Heart left ventricle (tissue), 13 donors: Measurements from ENCODE around the gene ADGRF3.
"Not testable (repeated sequence)": the region's sequence is repeated elsewhere in the genome, so short reads cannot be mapped to it uniquely, and the experiment has no call there.

ENCODE experiments used
- POLR2A ChIP-seq, 2 donors: fragments of 450-650 bp; IDR thresholded peaks; one replicate each; pipeline ENCODE4 v1.6.1; 2017; ENCODE audit warnings: antibody characterized with exemption in 2 of 2, mild to moderate bottlenecking in 2 of 2, moderate library complexity in 2 of 2
- TF ChIP-seq, protein P1 (sequence below), 12 donors: fragments of 200-600 bp; sonication (generic) in 4 of 12; IDR thresholded peaks; one replicate each; pipeline versions ENCODE4 v1.5.0 to v1.8.0; 2018 to 2022; ENCODE audit warnings: antibody characterized with exemption in 12 of 12, mild to moderate bottlenecking in 5 of 12
- donor health status: ischemic (EF 13 %, LVEDD 7.1; RV severe dilation, severe dysfunction).
- donor health status: DM: no; HTN: yes; CAD: no.
- donor health status: DM: no; HTN: no; CAD: no.
- donor health status: ischemic (EF 25% LVEDD 6.9; RV normal size, moderate dysfunction).
- donor health status: ischemic (EF 25% LVEDD 5.7; RV mildly dilated, moderate dysfunction).
- donor health status: ischemic (EF 35%, LVEDD 5.7; RV mildly dilated, moderate dysfunction).
- donor health status: nonischemic (EF 11% LVEDD 7.7; RV severe dilation, severe dysfunction).
- donor health status: DM: yes; HTN: yes; CAD: no.
- donor health status: PGD.
- donor health status: ischemic (EF 29% LVEDD 5.4; RV normal size, mild dysfunction).
- donor health status: nonischemic (EF 23%, LVEDD 6.1; RV moderate dilation, normal function).

DNA sequence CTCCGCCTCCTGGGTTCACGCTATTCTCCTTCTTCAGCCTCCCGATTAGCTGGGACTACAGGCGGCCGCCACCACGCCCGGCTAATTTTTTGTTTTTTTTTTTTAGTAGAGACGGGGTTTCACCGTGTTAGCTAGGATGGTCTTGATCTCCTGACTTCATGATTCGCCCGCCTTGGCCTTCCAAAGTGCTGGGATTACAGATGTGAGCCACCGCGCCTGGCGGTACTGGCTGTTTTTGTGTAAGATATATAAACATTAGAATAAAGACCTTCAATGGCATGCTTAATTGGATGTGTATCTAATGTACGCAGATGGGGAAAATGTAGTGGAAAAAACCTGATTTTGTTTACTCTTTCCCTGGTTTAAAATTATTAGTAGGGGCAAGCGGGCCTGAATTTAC is 7.9 kb upstream of the ADGRF3 start:
- TF ChIP-seq, protein P1, sequence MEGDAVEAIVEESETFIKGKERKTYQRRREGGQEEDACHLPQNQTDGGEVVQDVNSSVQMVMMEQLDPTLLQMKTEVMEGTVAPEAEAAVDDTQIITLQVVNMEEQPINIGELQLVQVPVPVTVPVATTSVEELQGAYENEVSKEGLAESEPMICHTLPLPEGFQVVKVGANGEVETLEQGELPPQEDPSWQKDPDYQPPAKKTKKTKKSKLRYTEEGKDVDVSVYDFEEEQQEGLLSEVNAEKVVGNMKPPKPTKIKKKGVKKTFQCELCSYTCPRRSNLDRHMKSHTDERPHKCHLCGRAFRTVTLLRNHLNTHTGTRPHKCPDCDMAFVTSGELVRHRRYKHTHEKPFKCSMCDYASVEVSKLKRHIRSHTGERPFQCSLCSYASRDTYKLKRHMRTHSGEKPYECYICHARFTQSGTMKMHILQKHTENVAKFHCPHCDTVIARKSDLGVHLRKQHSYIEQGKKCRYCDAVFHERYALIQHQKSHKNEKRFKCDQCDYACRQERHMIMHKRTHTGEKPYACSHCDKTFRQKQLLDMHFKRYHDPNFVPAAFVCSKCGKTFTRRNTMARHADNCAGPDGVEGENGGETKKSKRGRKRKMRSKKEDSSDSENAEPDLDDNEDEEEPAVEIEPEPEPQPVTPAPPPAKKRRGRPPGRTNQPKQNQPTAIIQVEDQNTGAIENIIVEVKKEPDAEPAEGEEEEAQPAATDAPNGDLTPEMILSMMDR (IDR thresholded peaks at IDR 0.05): not testable (repeated sequence)
- TF ChIP-seq POLR2A (IDR thresholded peaks at IDR 0.05): not testable (repeated sequence)
